Lower leg skin (tissue), 3 donors: ENCODE data around the gene NAA11.

Experiments used
- POLR2A ChIP-seq, 2 donors: fragments of 450-650 bp; IDR thresholded peaks; one replicate each; pipeline ENCODE4 v1.6.1; 2016 to 2017; ENCODE audit warnings: antibody characterized with exemption in 2 of 2, mild to moderate bottlenecking in 1 of 2, moderate library complexity in 1 of 2
- TF ChIP-seq, protein P1 (sequence below), 3 donors: fragments of 450-650 bp; IDR thresholded peaks; one replicate each; pipeline ENCODE4 v1.5.1; 2016; ENCODE audit warnings: antibody characterized with exemption in 3 of 3, mild to moderate bottlenecking in 3 of 3, moderate library complexity in 2 of 3

DNA sequence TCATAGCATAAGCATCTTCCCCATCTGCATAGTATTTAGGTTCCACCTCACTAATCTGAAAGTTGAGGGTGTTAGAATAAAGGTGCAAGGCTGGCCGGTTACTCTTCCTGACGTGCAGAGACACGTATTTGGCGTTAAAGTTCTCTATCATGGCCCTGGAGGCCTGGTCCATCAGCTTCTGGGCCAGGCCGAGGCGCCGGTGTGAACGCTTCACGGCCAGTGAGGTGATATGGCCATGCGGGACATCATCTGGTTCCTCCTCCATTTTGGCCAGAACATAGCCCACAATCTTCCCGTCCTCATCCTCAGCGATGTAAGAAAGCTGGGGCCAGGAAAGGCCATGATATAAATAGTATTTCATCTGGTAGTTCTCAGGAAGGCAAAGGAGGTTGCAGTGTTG lies 425 bp downstream of the NAA11 start:
- TF ChIP-seq, protein P1, sequence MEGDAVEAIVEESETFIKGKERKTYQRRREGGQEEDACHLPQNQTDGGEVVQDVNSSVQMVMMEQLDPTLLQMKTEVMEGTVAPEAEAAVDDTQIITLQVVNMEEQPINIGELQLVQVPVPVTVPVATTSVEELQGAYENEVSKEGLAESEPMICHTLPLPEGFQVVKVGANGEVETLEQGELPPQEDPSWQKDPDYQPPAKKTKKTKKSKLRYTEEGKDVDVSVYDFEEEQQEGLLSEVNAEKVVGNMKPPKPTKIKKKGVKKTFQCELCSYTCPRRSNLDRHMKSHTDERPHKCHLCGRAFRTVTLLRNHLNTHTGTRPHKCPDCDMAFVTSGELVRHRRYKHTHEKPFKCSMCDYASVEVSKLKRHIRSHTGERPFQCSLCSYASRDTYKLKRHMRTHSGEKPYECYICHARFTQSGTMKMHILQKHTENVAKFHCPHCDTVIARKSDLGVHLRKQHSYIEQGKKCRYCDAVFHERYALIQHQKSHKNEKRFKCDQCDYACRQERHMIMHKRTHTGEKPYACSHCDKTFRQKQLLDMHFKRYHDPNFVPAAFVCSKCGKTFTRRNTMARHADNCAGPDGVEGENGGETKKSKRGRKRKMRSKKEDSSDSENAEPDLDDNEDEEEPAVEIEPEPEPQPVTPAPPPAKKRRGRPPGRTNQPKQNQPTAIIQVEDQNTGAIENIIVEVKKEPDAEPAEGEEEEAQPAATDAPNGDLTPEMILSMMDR (IDR thresholded peaks at IDR 0.05) = no peak
- no peak for TF ChIP-seq POLR2A (IDR thresholded peaks at IDR 0.05)
